Upper lobe of right lung (tissue), 1 donor: ENCODE measurements around the gene ITGA4. TPM values are rescaled to one million over a fixed set of nuclear protein-coding genes. Genes with fewer than 3 reads are reported as not detected.

Experiments used
- ATAC-seq: fragments of 200-7000 bp; cut with Tn5 transposase; one replicate; pipeline ENCODE4 v1.9.1; 2020; ENCODE audit warnings: mild to moderate bottlenecking, moderate library complexity
- DNase-seq: peaks from one replicate; pipeline ENCODE4 v3.0.0-alpha.2; 2020
- H3K27ac ChIP-seq: fragments of 200-600 bp; one replicate; pipeline ENCODE4 v1.8.0; 2022
- H3K27me3 ChIP-seq: fragments of 200-600 bp; one replicate; pipeline ENCODE4 v1.8.0; 2022; ENCODE audit warnings: mild to moderate bottlenecking
- H3K36me3 ChIP-seq: fragments of 200-600 bp; one replicate; pipeline ENCODE4 v1.8.0; 2022
- H3K4me1 ChIP-seq: fragments of 200-600 bp; one replicate; pipeline ENCODE4 v1.8.0; 2022
- H3K4me3 ChIP-seq: fragments of 200-600 bp; one replicate; pipeline ENCODE4 v1.8.0; 2022; ENCODE audit warnings: mild to moderate bottlenecking
- H3K9me3 ChIP-seq: fragments of 200-600 bp; one replicate; pipeline ENCODE4 v1.8.0; 2022
- CTCF ChIP-seq: fragments of 200-600 bp; IDR thresholded peaks from one replicate; pipeline ENCODE4 v1.8.0; 2022; ENCODE audit warnings: antibody characterized with exemption
- intact Hi-C: fragments of 100-400 bp; cut with DNase I; formaldehyde crosslinking; loops from one replicate; pipeline ENCODE4 v1.11.0; 2022
- total RNA-seq: library from RNA; stranded (reverse); fragmentation: NEBNext Ultra II Directional; extraction: Animal tissue kit (Norgen Biotek cat#: 25700); gene quantifications from one replicate; pipeline ENCODE4 v1.2.1, GENCODE V29; 2021
- donor health status: DM: no; HTN: yes; CAD: no; lungs with severe emphysema.

ITGA4 gene
- total RNA-seq, 1 donor from 2014 or later: 18.4 TPM

GRCh38 chr2:181471783-181472182, 14.6 kb downstream of the ITGA4 start:
- no peak for ATAC-seq
- TF ChIP-seq CTCF: no peak
- H3K9me3 ChIP-seq: no peaks in the 10 kb centered on the region

GRCh38 chr2:181472990-181473389, 15.8 kb downstream of the ITGA4 start:
- H3K27me3 ChIP-seq: no peaks in the 10 kb centered on the region
- no peaks in the 10 kb centered on the region for H3K36me3 ChIP-seq
- no peaks in the 10 kb centered on the region for H3K9me3 ChIP-seq
- no peak overlapping the region for H3K4me3 ChIP-seq
- DNase-seq (no peak), ATAC-seq (no peak)
- no peaks in the 10 kb centered on the region for H3K4me1 ChIP-seq
- TF ChIP-seq CTCF: no peak
- no peak overlapping the region for H3K27ac ChIP-seq
- intact Hi-C loops: no loop called here

More at GRCh38 chr2:181471783-181472182, 14.6 kb downstream of the ITGA4 start:
- Histone ChIP-seq H3K4me1 (no peaks in the 10 kb centered on the region), H3K27ac (no peak overlapping the region), H3K36me3 (no peaks in the 10 kb centered on the region), H3K4me3 (no peak overlapping the region), H3K27me3 (no peaks in the 10 kb centered on the region)
- intact Hi-C loops: no loop called here
- no peak for DNase-seq

- Histone ChIP-seq H3K4me3 (no peak overlapping the region), H3K9me3 (no peaks in the 10 kb centered on the region), H3K36me3 (no peaks in the 10 kb centered on the region), H3K27ac (no peak overlapping the region), H3K4me1 (no peaks in the 10 kb centered on the region), H3K27me3 (no peaks in the 10 kb centered on the region)
- intact Hi-C loops: no loop called here
- DNase-seq (no peak), ATAC-seq (no peak)
- TF ChIP-seq CTCF: no peak
Observed at GRCh38 chr2:181474222-181474881, 17.2 kb downstream of the ITGA4 start.

GRCh38 chr2:181483211-181483610, 26.0 kb downstream of the ITGA4 start:
- Histone ChIP-seq H3K9me3 (no peaks in the 10 kb centered on the region), H3K27me3 (no peaks in the 10 kb centered on the region), H3K4me3 (no peak overlapping the region), H3K36me3 (no peaks in the 10 kb centered on the region), H3K4me1 (no peaks in the 10 kb centered on the region), H3K27ac (no peak overlapping the region)
- DNase-seq (no peak), ATAC-seq (no peak)
- intact Hi-C loops: no loop called here
- no peak for TF ChIP-seq CTCF

GRCh38 chr2:181483876-181484275, 26.7 kb downstream of the ITGA4 start:
- DNase-seq: no peak
- ATAC-seq: no peak
- Histone ChIP-seq H3K36me3 (no peaks in the 10 kb centered on the region), H3K4me3 (no peak overlapping the region), H3K27ac (no peak overlapping the region), H3K9me3 (no peaks in the 10 kb centered on the region), H3K4me1 (no peaks in the 10 kb centered on the region), H3K27me3 (no peaks in the 10 kb centered on the region)
- TF ChIP-seq CTCF: no peak
- intact Hi-C loops: no loop called here
